NCI-H526 (cell line): ENCODE results near the gene PHF21A.
"Not testable (repeated sequence)": the region's sequence is repeated elsewhere in the genome, so short reads cannot be mapped to it uniquely, and the experiment has no call there.

Source experiments
- DNase-seq, 2 experiments: peaks; one replicate each; lab custom pipeline; 2025; lab: John Stamatoyannopoulos, UW

Gene PHF21A

GRCh38 chr11:46120346-46121300, 631 bp downstream of the PHF21A start:
- DNase-seq: peak; percentile 76 to 79

DNA sequence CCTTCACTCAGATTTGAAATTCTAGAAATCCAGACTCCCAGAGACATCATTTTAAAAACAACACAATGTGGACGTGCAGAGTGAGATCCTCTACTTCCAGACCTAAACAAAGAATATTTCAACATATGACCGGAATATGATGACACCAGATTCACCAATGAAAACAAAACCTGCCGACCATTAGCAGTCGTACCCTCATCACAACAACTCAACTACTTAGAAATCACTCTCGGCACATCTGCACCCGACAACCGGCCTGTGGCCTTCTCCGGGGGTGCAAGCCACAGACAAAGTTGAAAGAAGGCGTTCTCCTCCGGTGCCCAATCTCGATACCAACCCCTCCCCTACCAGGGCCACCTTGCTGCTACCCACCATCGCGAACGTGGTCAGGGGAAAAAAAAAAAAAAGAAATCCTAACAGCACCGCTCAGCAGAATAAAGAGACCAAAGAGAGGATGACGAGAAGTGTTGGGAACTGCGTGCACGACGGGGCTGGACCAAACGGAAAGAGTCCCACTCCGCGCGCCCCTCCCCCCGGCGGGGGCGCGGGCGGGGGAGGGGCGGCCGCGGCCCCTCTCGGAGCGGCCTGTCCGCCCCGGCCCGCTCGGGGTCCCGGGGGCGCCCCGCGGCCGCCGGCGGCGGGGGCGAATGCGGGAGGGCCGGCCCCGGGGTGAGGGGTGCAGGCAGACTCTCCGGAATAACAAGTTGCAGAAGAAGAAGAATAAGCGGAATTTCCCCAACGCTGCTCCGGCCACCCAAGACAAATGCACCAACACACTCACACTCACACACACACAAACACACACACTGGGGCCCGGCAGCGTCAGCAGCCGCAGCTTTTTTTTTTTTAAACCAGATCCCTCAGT, 1.7 kb downstream of the PHF21A start:
- peak; percentile 65 to 67 for DNase-seq

DNA sequence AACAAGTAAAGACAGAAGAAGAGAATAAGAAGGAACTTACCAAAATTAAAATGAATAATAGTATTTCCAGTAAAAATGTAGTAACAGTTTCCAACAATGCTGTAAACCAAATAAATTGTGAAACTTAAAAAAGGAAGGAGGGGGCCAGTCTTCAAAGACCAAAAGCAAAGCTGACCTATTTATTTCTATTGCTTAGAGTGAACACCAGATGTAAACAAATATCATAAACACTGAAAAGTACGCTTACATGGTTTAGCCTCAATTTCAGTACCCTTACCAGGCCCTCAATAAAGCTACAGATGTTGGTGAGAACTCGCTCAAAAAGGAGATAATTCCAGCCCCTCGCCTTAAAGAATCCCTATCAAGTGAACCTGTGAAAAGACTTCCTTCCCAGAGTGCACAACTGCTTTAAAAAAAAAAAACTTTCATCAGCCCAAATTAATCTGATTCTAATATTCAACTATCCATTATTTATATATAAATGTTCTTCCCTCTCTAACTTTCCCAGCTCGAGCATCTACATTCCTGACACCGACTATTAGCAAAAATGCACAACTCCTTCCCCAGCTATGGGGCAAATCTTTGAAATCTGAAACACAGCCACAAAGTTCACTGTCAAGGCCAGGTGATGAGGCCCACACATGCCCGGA, 2.4 kb downstream of the PHF21A start:
- DNase-seq: no peak

- no peak for DNase-seq
Observed at GRCh38 chr11:46117842-46118241, 3.4 kb downstream of the PHF21A start.

- not testable (repeated sequence) for DNase-seq
Observed at GRCh38 chr11:46116712-46117037, 4.6 kb downstream of the PHF21A start.

DNA sequence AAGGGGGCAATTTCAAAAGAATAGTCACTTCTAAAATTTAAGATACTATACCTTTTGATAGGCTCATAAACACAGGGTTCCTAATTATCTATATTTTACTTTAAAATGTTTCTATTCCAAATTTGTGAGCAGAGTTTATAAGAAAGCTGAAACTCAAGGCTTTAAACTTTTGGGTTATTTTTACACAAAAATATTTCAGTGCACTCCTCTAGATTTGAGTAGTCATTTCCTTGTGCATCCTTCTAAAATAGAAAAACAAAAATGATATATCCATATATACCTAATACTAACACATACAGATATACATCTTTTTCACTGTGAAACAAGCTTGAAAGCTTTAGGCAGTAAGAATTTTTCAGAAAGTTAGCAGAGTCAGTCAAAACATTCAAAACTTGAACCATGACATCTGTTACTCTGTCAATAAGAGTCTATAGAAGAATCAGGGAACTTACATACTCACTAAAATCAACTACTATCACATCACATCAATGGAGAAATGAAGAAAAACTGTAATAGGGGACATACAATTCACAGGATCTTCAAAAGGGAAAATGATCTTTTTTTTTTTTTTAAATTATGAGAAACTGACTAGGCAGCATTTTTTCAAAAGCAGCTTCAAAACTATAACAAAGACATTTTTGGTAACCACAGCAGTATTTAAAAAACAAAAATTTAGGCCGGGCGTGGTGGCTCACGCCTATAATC, 5.1 kb downstream of the PHF21A start:
- DNase-seq: no peak

DNA sequence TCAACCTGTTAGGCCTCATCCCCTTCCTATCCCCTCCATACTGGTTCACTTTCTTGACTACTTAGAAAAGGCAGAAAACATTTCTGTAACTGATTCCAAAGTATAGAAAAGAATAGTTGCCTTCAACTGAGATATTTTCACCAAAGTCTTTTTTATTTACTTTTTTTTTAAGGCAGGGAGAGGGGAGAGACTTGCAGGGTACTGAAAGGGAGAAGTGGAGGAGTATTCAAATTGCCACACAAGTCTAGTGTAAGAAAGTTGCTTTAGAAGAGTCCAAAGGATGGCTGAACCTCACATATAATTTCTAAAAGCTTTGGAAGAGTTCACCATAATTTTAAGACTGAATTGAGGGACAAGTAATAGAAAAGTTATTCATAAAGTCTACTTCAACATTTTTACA, 6.3 kb downstream of the PHF21A start:
- DNase-seq: no peak

GRCh38 chr11:46114378-46114777, 6.9 kb downstream of the PHF21A start:
- DNase-seq: no peak

GRCh38 chr11:46112961-46113607, 8.2 kb downstream of the PHF21A start:
- DNase-seq: peak; percentile 74 to 89

GRCh38 chr11:46108751-46109150, 12.5 kb downstream of the PHF21A start:
- DNase-seq: no peak

- no peak for DNase-seq
Observed at GRCh38 chr11:46107780-46108179, 13.5 kb downstream of the PHF21A start.

DNA sequence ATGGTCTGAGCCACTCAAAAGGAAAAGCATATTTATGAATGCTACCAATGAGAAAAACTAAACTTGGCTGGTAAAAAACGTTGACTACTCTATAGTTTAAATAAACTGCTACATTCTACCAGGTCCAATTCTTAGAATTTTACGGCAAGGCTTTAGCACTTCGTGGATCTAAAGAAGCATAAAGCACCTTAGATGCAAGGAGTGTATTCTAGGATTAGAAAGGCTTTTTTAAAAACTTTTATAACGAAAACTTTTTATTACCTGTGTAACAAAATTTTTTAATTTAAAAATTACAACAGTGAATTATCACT, 13.9 kb downstream of the PHF21A start:
- DNase-seq: no peak

- DNase-seq: peak; percentile 56 to 59
Observed at GRCh38 chr11:46106530-46107407, 14.5 kb downstream of the PHF21A start.

DNA sequence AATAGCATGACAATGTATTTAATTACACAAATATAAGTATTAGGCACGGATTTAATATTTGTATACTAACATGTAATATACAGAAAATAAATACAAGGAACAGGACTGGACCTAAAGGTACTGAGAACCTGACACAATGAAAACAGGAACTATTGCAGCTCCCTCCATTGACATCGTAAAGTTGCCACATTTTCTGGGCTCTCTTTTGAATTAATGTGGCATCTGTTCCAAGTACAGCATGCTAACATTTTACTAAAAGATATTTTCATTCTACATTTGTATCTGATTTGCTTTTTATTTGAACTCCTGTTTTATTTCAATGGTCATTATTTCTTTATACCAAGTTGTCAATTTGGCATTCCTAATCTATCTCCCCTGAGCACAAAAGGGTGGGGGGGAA, 15.3 kb downstream of the PHF21A start:
- DNase-seq: peak; percentile 21 to 48

DNA sequence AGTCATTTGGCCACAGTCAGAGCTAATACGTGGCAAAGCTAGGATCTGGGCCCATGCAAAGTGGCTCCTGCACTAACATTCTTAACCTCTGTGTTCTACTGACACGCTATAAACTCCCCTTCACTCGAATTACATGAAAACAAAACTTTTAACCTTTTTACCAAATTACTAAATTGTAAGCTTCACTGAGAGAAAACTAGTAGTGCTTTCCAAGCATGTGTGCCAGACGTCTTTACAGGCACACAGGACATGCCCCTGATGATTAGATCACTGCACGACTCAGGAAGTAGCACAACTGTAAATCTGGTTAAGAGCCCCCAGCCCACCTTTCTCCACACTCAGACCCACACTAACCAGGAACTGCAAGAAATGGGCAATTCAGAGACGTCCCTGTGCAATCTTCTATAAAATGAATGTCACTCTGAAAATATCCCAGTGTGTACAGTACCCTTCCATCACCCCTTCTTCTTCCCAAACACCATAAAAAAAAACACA, 16.1 kb downstream of the PHF21A start:
- DNase-seq: no peak

DNA sequence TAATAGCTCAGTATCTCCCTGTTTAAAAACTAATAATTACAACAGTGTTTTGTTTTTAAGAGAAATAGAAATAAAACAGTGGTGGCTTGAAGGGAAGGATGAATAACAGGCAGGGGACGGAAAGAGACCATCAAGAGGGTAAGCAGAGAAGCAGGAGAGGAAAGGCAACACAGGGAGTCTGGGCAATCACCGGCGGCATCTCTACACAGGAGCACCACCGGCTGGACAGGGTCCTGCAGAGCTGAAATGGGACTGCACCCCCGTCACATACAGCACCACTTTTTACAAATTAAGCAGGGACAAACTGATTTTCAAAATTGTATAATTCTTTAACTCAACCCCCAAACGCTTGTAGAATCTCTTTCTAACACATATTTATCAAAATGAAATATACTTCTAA, 18.4 kb downstream of the PHF21A start:
- no peak for DNase-seq

- peak in 1 of 2 experiments; percentile 39 for DNase-seq
Observed at GRCh38 chr11:46100670-46101069, 20.6 kb downstream of the PHF21A start.

GRCh38 chr11:46099963-46100316, 21.3 kb downstream of the PHF21A start:
- DNase-seq: no peak

GRCh38 chr11:46090375-46090774, 30.9 kb downstream of the PHF21A start:
- DNase-seq: no peak

GRCh38 chr11:46079662-46080061, 41.6 kb downstream of the PHF21A start:
- DNase-seq: no peak
